ENCODE data around the gene GJD3.

The GJD3 gene

GRCh38 chr17:40338058-40338457 is 26.5 kb downstream of the GJD3 start:
- DNase-seq: no peak

GRCh38 chr17:40337351-40337750 is 27.2 kb downstream of the GJD3 start:
- DNase-seq: no peak

- no peak for DNase-seq
These were observed 28.9 kb downstream of the GJD3 start for GRCh38 chr17:40335620-40336019.

GRCh38 chr17:40333781-40334448 is 30.6 kb downstream of the GJD3 start:
- no peak for DNase-seq

- no peak for DNase-seq
These were observed 32.5 kb downstream of the GJD3 start for GRCh38 chr17:40331743-40332641.

GRCh38 chr17:40330850-40331470 is 33.6 kb downstream of the GJD3 start:
- DNase-seq: no peak

GRCh38 chr17:40329839-40330794 is 34.4 kb downstream of the GJD3 start:
- no peak for DNase-seq

GRCh38 chr17:40328386-40328766 is 36.2 kb downstream of the GJD3 start:
- no peak for DNase-seq

- no peak for DNase-seq
These were observed 36.7 kb downstream of the GJD3 start for GRCh38 chr17:40327735-40328385.

GRCh38 chr17:40327244-40327729 is 37.2 kb downstream of the GJD3 start:
- no peak for DNase-seq

GRCh38 chr17:40326832-40327199 is 37.7 kb downstream of the GJD3 start:
- no peak for DNase-seq

GRCh38 chr17:40326014-40326831 is 38.3 kb downstream of the GJD3 start:
- peak; percentile 51 to 60 for DNase-seq

GRCh38 chr17:40325156-40326013 is 39.2 kb downstream of the GJD3 start:
- DNase-seq: no peak

- DNase-seq: peak; percentile 69 to 79
These were observed 40.9 kb downstream of the GJD3 start for GRCh38 chr17:40323391-40324381.

- DNase-seq: peak; percentile 78 to 84
These were observed 41.9 kb downstream of the GJD3 start for GRCh38 chr17:40322358-40323315.

- DNase-seq: no peak
These were observed 42.6 kb downstream of the GJD3 start for GRCh38 chr17:40321961-40322357.

GRCh38 chr17:40321524-40321929 is 43.0 kb downstream of the GJD3 start:
- DNase-seq: no peak

All from activated CD4-positive, alpha-beta T cell treated with anti-CD3 and anti-CD28 coated beads for 4 hours (primary cell).